Stomach (tissue), 9 donors: ENCODE measurements around the gene TTN. TPM values are rescaled to one million over a fixed set of nuclear protein-coding genes. Genes with fewer than 3 reads are reported as not detected.

Experiments used
- DNase-seq, 2 donors: peaks; one replicate each; pipeline versions ENCODE4 v3.0.0 to v3.0.0-alpha.2; 2013 to 2019
- H3K27ac ChIP-seq, 5 donors: fragments of 200-600 bp in 4 of 5; sonication (generic) in 4 of 5; one replicate each; pipeline ENCODE4 v1.5.1; 2013 to 2019; ENCODE audit warnings: mild to moderate bottlenecking in 1 of 5, moderate library complexity in 1 of 5
- H3K27me3 ChIP-seq, 3 donors: fragments of 200-600 bp; sonication (generic); one replicate each; pipeline ENCODE4 v1.5.1; 2017 to 2019; ENCODE audit warnings: mixed run types in 1 of 3
- H3K36me3 ChIP-seq, 4 donors: fragments of 200-600 bp; sonication (generic); 1 replicate in 3 of 4; 2 replicates in 1 of 4; pipeline ENCODE4 v1.5.1; 2016 to 2019
- H3K4me1 ChIP-seq, 4 donors: fragments of 200-600 bp; sonication (generic); one replicate each; pipeline ENCODE4 v1.5.1; 2016 to 2019
- H3K4me3 ChIP-seq, 4 donors: fragments of 200-600 bp; sonication (generic) in 3 of 4; one replicate each; pipeline ENCODE4 v1.5.1; 2016 to 2019; ENCODE audit warnings: mild to moderate bottlenecking in 1 of 4
- H3K9me3 ChIP-seq, 4 donors: fragments of 200-600 bp; sonication (generic); one replicate each; pipeline ENCODE4 v1.5.1; 2016 to 2019
- EP300 ChIP-seq: sonication (generic); formaldehyde crosslinking; IDR thresholded peaks from one replicate; pipeline ENCODE4 v1.6.1; 2017; ENCODE audit warnings: antibody characterized with exemption
- POLR2A ChIP-seq, 4 donors: fragments of 450-650 bp; IDR thresholded peaks; one replicate each; pipeline ENCODE4 v1.6.1; 2016; ENCODE audit warnings: antibody characterized with exemption in 4 of 4, control low read depth in 2 of 4, mild to moderate bottlenecking in 1 of 4, moderate library complexity in 1 of 4
- POLR2AphosphoS5 ChIP-seq, 3 donors: sonication (generic); formaldehyde crosslinking; IDR thresholded peaks; one replicate each; pipeline ENCODE4 v1.6.1; 2016; ENCODE audit warnings: antibody characterized with exemption in 3 of 3
- WGBS, 5 donors: extraction: QIAGEN DNeasy Blood & Tissue Kit in 3 of 5; methylation state at CpG; one replicate each; pipeline versions ENCODE4 v1.1.5 to v1.1.7; 2013 to 2018; 5-methylcytosine and 5-hydroxymethylcytosine counted together
- intact Hi-C: fragments of 100-400 bp; cut with DNase I; formaldehyde crosslinking; loops from one replicate; pipeline ENCODE4 v1.15.1; 2023; ENCODE audit warnings: low total_unique reads
- polyA plus RNA-seq, 3 donors: library from polyadenylated mRNA; stranded (reverse); fragments of 200-250 nt; gene quantifications; one replicate each; pipeline ENCODE4 v1.2.3, GENCODE V29; 2013
- total RNA-seq, 5 donors: library from RNA; depleted of rRNA; stranded (reverse); fragments of >200 nt; gene quantifications; one replicate each; pipeline versions ENCODE4 v1.1.0 to v1.2.3, GENCODE V29; 2014 to 2016
- TF ChIP-seq, protein P1 (sequence below), 7 experiments: fragments of 450-650 bp in 4 of 7; fragments of 200-600 bp in 3 of 7; sonication (generic) in 3 of 7; IDR thresholded peaks; one replicate each; pipeline ENCODE4 v1.5.1; 2016 to 2019; ENCODE audit warnings: antibody characterized with exemption in 7 of 7, control low read depth in 2 of 7, mild to moderate bottlenecking in 1 of 7
- donor health status: healthy with polysubstance abuse.
- donor health status: Bipolar disorder and iron deficiency.
- donor health status: healthy.

Gene TTN
- total and polyA plus RNA-seq, 8 donors = 0.03 to 12.8 (median 2.2) TPM

DNA sequence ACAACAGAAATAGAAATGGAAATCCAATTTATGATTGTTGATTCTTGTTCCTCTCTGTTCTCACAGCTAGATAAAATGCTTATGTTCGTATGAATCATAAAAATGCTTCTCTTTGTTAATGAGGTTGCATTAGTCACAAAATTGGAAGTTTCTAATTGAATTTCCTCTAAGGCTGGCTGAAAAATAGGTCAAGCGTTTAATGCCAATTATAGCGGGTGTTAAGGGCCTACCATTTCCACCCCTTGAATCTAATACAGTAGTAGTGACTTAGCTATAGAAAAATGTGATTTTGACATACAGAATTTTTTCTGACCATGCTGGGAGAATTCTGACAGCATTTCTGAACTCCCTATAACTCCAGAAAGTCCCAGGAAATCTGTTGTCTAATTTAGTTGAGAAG lies 107.1 kb downstream of the TTN start:
- DNase-seq = no peak
- H3K36me3 ChIP-seq = no peaks in the 10 kb centered on the region
- 81 to 94% (median 90%) methylated on average over 3 of the region's 3 CpGs for WGBS, 5 donors
- H3K27me3 ChIP-seq = no peaks in the 10 kb centered on the region
- no peak overlapping the region for H3K4me3 ChIP-seq
- H3K4me1 ChIP-seq = no peaks in the 10 kb centered on the region
- no peak for TF ChIP-seq POLR2AphosphoS5 (IDR thresholded peaks at IDR 0.05)
- TF ChIP-seq POLR2A (IDR thresholded peaks at IDR 0.05) = no peak
- no peak for TF ChIP-seq EP300
- TF ChIP-seq, protein P1, sequence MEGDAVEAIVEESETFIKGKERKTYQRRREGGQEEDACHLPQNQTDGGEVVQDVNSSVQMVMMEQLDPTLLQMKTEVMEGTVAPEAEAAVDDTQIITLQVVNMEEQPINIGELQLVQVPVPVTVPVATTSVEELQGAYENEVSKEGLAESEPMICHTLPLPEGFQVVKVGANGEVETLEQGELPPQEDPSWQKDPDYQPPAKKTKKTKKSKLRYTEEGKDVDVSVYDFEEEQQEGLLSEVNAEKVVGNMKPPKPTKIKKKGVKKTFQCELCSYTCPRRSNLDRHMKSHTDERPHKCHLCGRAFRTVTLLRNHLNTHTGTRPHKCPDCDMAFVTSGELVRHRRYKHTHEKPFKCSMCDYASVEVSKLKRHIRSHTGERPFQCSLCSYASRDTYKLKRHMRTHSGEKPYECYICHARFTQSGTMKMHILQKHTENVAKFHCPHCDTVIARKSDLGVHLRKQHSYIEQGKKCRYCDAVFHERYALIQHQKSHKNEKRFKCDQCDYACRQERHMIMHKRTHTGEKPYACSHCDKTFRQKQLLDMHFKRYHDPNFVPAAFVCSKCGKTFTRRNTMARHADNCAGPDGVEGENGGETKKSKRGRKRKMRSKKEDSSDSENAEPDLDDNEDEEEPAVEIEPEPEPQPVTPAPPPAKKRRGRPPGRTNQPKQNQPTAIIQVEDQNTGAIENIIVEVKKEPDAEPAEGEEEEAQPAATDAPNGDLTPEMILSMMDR (IDR thresholded peaks at IDR 0.05) = no peak
- H3K9me3 ChIP-seq = no peaks in the 10 kb centered on the region
- H3K27ac ChIP-seq = no peak overlapping the region
- intact Hi-C loops = no loop called here

DNA sequence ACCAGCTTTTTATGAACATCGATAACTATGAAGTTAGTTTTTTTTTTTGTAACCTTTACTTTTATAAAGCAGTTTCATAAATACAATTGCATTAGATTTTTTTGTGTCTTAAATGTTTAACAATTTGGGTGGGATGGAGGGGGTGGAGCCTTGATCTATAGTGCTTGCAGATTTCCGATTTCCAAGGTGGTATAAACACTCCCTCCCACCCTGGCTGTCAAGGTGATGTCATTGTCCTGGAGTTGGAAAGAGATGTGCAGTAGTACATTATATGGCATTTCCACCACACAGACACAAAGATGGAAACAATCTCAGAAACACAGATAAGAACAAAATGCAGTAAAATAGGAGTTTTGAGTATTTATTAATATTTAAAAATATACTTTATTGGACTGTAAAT lies 114.4 kb downstream of the TTN start:
- intact Hi-C loops = no loop called here
- H3K9me3 ChIP-seq = no peaks in the 10 kb centered on the region
- 87 to 97% (median 94%) methylated on average over 2 of the region's 2 CpGs for WGBS, 5 donors
- no peak overlapping the region for H3K27ac ChIP-seq
- H3K4me1 ChIP-seq = no peaks in the 10 kb centered on the region
- no peak overlapping the region for H3K4me3 ChIP-seq
- no peaks in the 10 kb centered on the region for H3K27me3 ChIP-seq
- TF ChIP-seq POLR2A (IDR thresholded peaks at IDR 0.05) = no peak
- TF ChIP-seq, protein P1 (IDR thresholded peaks at IDR 0.05) = no peak
- no peak for TF ChIP-seq POLR2AphosphoS5 (IDR thresholded peaks at IDR 0.05)
- TF ChIP-seq EP300 = no peak
- no peak for DNase-seq
- no peaks in the 10 kb centered on the region for H3K36me3 ChIP-seq

DNA sequence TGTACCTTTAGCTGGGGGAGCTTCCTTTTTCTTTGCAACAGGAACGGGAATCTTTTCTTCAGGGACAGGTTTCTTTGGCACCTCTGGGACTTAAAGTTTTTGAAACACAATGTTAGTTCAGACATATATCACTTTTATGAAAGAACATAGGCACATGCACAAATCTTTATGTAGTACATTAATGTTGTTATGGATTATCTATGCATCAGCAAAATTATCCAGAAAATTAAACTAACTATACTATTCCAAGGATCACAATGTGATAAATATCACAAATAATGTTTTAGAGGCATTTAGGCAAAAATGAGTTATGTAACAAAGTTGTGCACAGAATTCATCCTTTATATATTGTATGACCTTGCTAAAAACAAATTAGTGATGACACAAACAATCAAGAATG lies 117.4 kb downstream of the TTN start:
- intact Hi-C loops = no loop called here
- H3K4me3 ChIP-seq = no peak overlapping the region
- no peaks in the 10 kb centered on the region for H3K27me3 ChIP-seq
- TF ChIP-seq POLR2A (IDR thresholded peaks at IDR 0.05) (no peak), EP300 (no peak), POLR2AphosphoS5 (IDR thresholded peaks at IDR 0.05) (no peak)
- TF ChIP-seq, protein P1 (IDR thresholded peaks at IDR 0.05) = no peak
- H3K4me1 ChIP-seq = no peaks in the 10 kb centered on the region
- H3K36me3 ChIP-seq = no peaks in the 10 kb centered on the region
- no peak for DNase-seq
- no peaks in the 10 kb centered on the region for H3K9me3 ChIP-seq
- H3K27ac ChIP-seq = no peak overlapping the region
- WGBS, 5 donors = 83 to 89% (median 87%) methylated on average over 1 of the region's 1 CpG

DNA sequence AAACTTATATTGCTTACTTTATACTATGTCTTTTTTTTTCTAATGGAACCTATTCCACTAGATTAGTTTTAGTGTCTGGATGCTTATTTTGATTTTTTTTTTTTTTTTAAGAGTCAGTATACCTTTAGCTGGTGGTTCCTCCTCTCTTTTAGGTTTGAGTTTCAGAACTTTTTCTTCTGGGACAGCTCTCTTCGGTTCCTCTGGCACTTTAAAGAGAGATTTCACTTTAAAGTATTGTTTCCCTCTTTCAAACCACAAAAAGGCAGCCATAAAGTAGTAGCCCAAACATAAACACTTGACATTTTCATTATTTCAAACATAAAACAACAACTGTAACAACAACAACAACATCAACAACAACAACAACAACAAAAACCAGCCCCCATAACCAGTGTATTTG lies 123.3 kb downstream of the TTN start:
- TF ChIP-seq POLR2AphosphoS5 (IDR thresholded peaks at IDR 0.05) (no peak), EP300 (no peak), POLR2A (IDR thresholded peaks at IDR 0.05) (no peak)
- TF ChIP-seq, protein P1 (IDR thresholded peaks at IDR 0.05) = no peak
- Histone ChIP-seq H3K36me3 (no peaks in the 10 kb centered on the region), H3K27ac (no peak overlapping the region), H3K9me3 (no peaks in the 10 kb centered on the region), H3K4me1 (no peaks in the 10 kb centered on the region), H3K4me3 (no peak overlapping the region), H3K27me3 (no peaks in the 10 kb centered on the region)
- WGBS, 5 donors = 68 to 97% (median 83%) methylated on average over 1 of the region's 1 CpG
- intact Hi-C loops = no loop called here
- no peak for DNase-seq
